A549 treated with AZD9567 at 1 μM for 4 hours (cell line): ENCODE results near the gene SUMO3. TPM values are rescaled to one million over a fixed set of nuclear protein-coding genes. Genes with fewer than 3 reads are reported as not detected.

Experiments
- total RNA-seq: library from RNA; stranded (reverse); fragments of 200-300 nt; extraction: Qiagen RNA extraction; gene quantifications from 5 replicates; pipeline ENCODE4 v1.2.3, GENCODE V29; 2022; ENCODE audit not compliant: insufficient read depth

Gene SUMO3
- total RNA-seq = 62.4 to 75.2 TPM (median 68.4 TPM) in 5 replicates

DNA sequence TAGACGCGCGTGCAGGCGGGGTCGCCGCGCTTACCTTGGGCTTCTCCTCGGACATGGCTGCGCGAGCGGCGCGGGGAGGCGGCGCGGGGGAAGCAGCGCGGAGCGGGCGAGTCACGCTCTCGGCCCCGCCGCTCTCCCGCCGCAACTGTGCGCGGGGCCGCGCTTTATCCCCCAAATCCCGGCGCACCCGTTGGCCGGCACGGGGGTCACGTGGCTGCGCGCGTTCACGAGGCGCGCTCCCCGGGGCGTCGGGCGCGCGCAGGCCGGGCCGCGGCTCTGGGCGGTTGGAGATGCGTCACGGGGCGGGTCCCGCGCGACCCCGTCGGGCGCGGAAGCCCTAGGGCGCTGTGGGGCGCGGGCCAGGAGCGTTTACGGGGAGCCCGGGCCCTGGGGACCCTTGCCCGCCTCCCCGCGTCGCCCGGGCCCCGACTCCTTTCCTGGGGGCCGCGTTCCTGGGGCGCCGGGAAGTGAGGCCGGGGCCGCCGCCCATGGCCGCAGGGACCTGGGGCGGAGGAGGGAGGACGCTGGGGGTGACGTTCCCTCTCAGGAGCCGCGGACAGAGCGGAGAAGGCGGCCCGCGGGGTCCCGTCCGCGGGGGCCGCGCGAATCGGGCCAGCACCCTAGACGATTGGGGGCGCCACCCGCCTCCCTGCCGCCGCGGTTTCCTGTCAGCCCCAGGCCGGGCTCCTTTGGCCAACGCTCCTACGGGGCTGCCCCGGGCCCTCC lies at the start of gene SUMO3:
SUMO3 (minus strand) TSS at position 149 of the 726 bp plus-strand sequence; CDS start at position 55, 94 bp downstream.

DNA sequence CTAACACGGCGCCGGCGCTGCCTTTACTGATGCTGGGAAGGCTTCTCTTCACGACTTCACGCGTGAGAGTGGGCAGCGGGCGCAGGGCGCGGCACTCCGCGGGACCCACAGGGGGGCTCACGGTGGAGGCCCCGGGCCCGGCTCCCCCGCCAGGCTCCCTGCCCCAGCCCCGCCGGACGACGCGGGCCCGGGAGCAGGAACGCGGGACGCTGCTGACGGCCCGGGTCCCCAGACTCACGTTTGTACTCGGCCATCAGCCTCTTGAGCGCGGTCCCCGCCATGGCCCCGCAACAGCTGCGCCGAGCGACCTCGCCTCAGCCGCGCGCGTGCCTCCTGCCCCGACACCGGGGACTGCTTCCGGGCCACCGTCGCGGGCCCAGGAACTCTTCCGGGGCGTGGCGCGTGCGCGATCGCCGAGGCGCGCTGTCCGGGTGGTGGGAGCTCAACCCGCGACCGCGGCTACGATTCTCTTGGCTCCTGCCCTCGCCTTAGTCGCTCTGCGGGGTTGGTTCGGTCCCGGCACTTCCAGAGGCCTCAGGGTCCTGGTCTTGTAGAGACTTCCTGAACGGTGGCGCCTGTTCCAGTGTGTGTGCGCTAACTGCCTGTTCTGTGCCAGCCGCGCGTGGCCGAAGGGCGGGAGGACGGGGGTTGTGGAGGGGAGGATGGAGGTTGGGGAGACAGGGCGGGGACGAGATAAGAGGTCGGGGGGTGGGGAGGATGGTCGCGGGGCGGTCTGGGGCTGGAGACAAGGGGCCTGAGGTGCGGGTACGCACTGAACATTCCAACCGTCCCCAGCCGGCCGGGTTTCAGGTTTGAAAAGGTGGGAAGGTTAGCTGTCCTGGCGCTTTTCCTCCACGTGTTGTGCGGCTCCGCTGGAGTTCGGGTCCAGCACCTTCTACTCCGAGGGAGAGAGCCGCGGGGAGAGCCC lies 16.1 kb downstream of the SUMO3 start, which contains the start of gene UBE2G2:
UBE2G2 (minus strand) TSS at position 353 of the 928 bp plus-strand sequence; CDS start at position 281, 72 bp downstream.

Other genes with a start within 250 kb of the SUMO3 start
- gene KRTAP10-4, start 244.3 kb downstream of the SUMO3 start, total RNA-seq = not detected in 5 replicates
- not detected in 5 replicates for gene KRTAP10-5, start 237.5 kb downstream of the SUMO3 start, total RNA-seq
- gene KRTAP10-6, start 225.6 kb downstream of the SUMO3 start, total RNA-seq = not detected in 5 replicates
- not detected in 5 replicates for gene KRTAP10-7, start 217.5 kb downstream of the SUMO3 start, total RNA-seq
- gene KRTAP10-8, start 206.0 kb downstream of the SUMO3 start, total RNA-seq = not detected in 5 replicates
- gene KRTAP10-9, start 191.0 kb downstream of the SUMO3 start, total RNA-seq = not detected in 5 replicates
- gene KRTAP10-10, start 180.7 kb downstream of the SUMO3 start, total RNA-seq = not detected in 5 replicates
- not detected in 5 replicates for gene KRTAP10-11, start 171.6 kb downstream of the SUMO3 start, total RNA-seq
- gene KRTAP12-4, start 163.4 kb downstream of the SUMO3 start, total RNA-seq = not detected in 5 replicates
- gene KRTAP12-3, start 160.1 kb downstream of the SUMO3 start, total RNA-seq = not detected in 5 replicates
- gene KRTAP12-2, start 151.1 kb downstream of the SUMO3 start, total RNA-seq = not detected in 5 replicates
- not detected in 5 replicates for gene KRTAP12-1, start 135.9 kb downstream of the SUMO3 start, total RNA-seq
- gene KRTAP10-12, start 120.9 kb downstream of the SUMO3 start, total RNA-seq = not detected in 5 replicates
- 0.02 TPM in 1 of 5 replicates, not detected in the others for gene TSPEAR, start 106.5 kb downstream of the SUMO3 start, total RNA-seq
- gene UBE2G2, start 16.2 kb downstream of the SUMO3 start, total RNA-seq = 26.1 to 39.4 TPM (median 38.1 TPM) in 5 replicates
- gene PTTG1IP, start 55.6 kb upstream of the SUMO3 start, total RNA-seq = 82.9 to 95.4 TPM (median 93.7 TPM) in 5 replicates
- 0.62 to 4.1 TPM (median 0.86 TPM) in 5 replicates for gene ITGB2, start 102.8 kb upstream of the SUMO3 start, total RNA-seq
- gene SLX9, start 122.0 kb upstream of the SUMO3 start, total RNA-seq = 27.9 to 58.9 TPM (median 56.3 TPM) in 5 replicates